A549 (cell line): ENCODE measurements around the gene GPS2. TPM values are rescaled to one million over a fixed set of nuclear protein-coding genes. Genes with fewer than 3 reads are reported as not detected.

Experiments
- ATAC-seq, 2 experiments: fragments of 200-7000 bp in 1 of 2; fragments of >200 bp in 1 of 2; cut with Nextera tagmentation in 1 of 2; cut with Tn5 transposase in 1 of 2; 3 replicates each; pipeline versions ENCODE4 v1.8.0 to v1.9.1; 2018 to 2020; ENCODE audit warnings: mild to moderate bottlenecking in 1 of 2, moderate library complexity in 1 of 2
- CTCF ChIA-PET: fragments of 300-600 bp; sonication (Branson Sonifier 250); formaldehyde crosslinking; extraction: SDS; loops from one replicate; lab custom pipeline; 2021; ENCODE audit warnings: antibody characterized with exemption, inconsistent platforms; lab: Yijun Ruan, JAX
- POLR2A ChIA-PET: fragments of 350-600 bp; formaldehyde crosslinking; extraction: SDS; loops from one replicate; lab custom pipeline; 2021; ENCODE audit warnings: antibody characterized with exemption, inconsistent platforms; lab: Yijun Ruan, JAX
- DNase-seq, 2 experiments: peaks; one replicate each; pipeline versions ENCODE4 v3.0.0 to v3.0.0-alpha.2; 2011 to 2016; ENCODE audit warnings: low read depth in 1 of 2, low spot score in 1 of 2
- FAIRE-seq: peaks from 2 replicates; lab custom pipeline; 2011; peaks lifted over from hg19 to GRCh38; lab: Jason Lieb, UNC
- H3K27ac ChIP-seq, 2 experiments: fragments of >200 bp; sonication (Bioruptor Twin); formaldehyde crosslinking; 3 replicates each; pipeline ENCODE4 v1.5.1; 2016 to 2017
- H3K4me1 ChIP-seq: fragments of >200 bp; sonication (Bioruptor Twin); formaldehyde crosslinking; 3 replicates; pipeline ENCODE4 v1.6.1; 2016
- H3K4me2 ChIP-seq: fragments of >200 bp; sonication (Bioruptor Twin); formaldehyde crosslinking; 3 replicates; pipeline ENCODE4 v1.6.1; 2016
- H3K4me3 ChIP-seq: fragments of >200 bp; sonication (Bioruptor Twin); formaldehyde crosslinking; 3 replicates; pipeline ENCODE4 v1.5.1; 2016
- H3K9me3 ChIP-seq: fragments of >200 bp; sonication (Bioruptor Twin); formaldehyde crosslinking; 3 replicates; pipeline ENCODE4 v1.6.1; 2016
- ATOH8 ChIP-seq: fragments of 250-450 bp; sonication (Bioruptor Pico); IDR thresholded peaks from 2 replicates; pipeline ENCODE4 v1.5.0; 2020; ENCODE audit warnings: low read depth, mild to moderate bottlenecking, moderate library complexity
- BCL3 ChIP-seq: fragments of >200 bp; sonication (Bioruptor Twin); formaldehyde crosslinking; IDR thresholded peaks from 3 replicates; pipeline ENCODE4 v1.6.1; 2016
- EHMT2 ChIP-seq: fragments of 200-600 bp; sonication (generic); IDR thresholded peaks from 2 replicates; pipeline ENCODE4 v1.6.1; 2016; ENCODE audit warnings: antibody characterized with exemption, low read depth, mild to moderate bottlenecking, moderate library complexity
- ESRRA ChIP-seq: fragments of 150-350 bp; IDR thresholded peaks from 2 replicates; pipeline ENCODE4 v1.6.1; 2014; ENCODE audit warnings: mild to moderate bottlenecking, low read length, borderline replicate concordance
- FOSB ChIP-seq: fragments of 250-450 bp; sonication (Bioruptor Pico); IDR thresholded peaks from 2 replicates; pipeline ENCODE4 v1.5.0; 2020; ENCODE audit warnings: mild to moderate bottlenecking, moderate library complexity
- HES2 ChIP-seq: fragments of >200 bp; sonication (Bioruptor Twin); formaldehyde crosslinking; IDR thresholded peaks from 2 replicates; pipeline ENCODE4 v1.6.1; 2016
- HOXA7 ChIP-seq: fragments of 250-450 bp; sonication (Bioruptor Pico); IDR thresholded peaks from 2 replicates; pipeline ENCODE4 v1.5.0; 2020; ENCODE audit warnings: mild to moderate bottlenecking, moderate library complexity
- HOXB13 ChIP-seq: fragments of 250-450 bp; sonication (Bioruptor Pico); IDR thresholded peaks from 2 replicates; pipeline ENCODE4 v1.5.0; 2020; ENCODE audit warnings: low read depth, mild to moderate bottlenecking, moderate library complexity
- JUNB ChIP-seq: fragments of >200 bp; sonication (Bioruptor Twin); formaldehyde crosslinking; IDR thresholded peaks from 2 replicates; pipeline ENCODE4 v1.6.1; 2016
- MAZ ChIP-seq: fragments of 150-350 bp; IDR thresholded peaks from 2 replicates; pipeline ENCODE4 v1.6.1; 2014; ENCODE audit warnings: antibody characterized with exemption, low read depth, low read length, borderline replicate concordance
- NFE2L2 ChIP-seq: fragments of 150-350 bp; conservative IDR thresholded peaks from 2 replicates; pipeline ENCODE4 v1.6.1; 2014; ENCODE audit warnings: low read length
- NPAS2 ChIP-seq: fragments of 250-450 bp; sonication (Bioruptor Pico); IDR thresholded peaks from 2 replicates; pipeline ENCODE4 v1.8.0; 2022; ENCODE audit warnings: mild to moderate bottlenecking, moderate library complexity, borderline replicate concordance
- NR3C1 ChIP-seq: fragments of >200 bp; sonication (Bioruptor Twin); formaldehyde crosslinking; IDR thresholded peaks from 3 replicates; pipeline ENCODE4 v1.6.1; 2017
- RNF2 ChIP-seq: fragments of 200-600 bp; sonication (generic); IDR thresholded peaks from 2 replicates; pipeline ENCODE4 v1.6.1; 2016; ENCODE audit warnings: low read depth, mild to moderate bottlenecking, antibody characterized with exemption, moderate library complexity, borderline replicate concordance
- SREBF2 ChIP-seq: fragments of 450-650 bp; IDR thresholded peaks from 2 replicates; pipeline ENCODE4 v1.6.1; 2014; ENCODE audit warnings: mild to moderate bottlenecking, moderate library complexity
- TP53 ChIP-seq: fragments of 250-450 bp; sonication (Bioruptor Pico); IDR thresholded peaks from 2 replicates; pipeline ENCODE4 v1.5.0; 2021; ENCODE audit warnings: mild to moderate bottlenecking, moderate library complexity
- ZSCAN20 ChIP-seq: fragments of 250-450 bp; sonication (Bioruptor Pico); IDR thresholded peaks from 2 replicates; pipeline ENCODE4 v1.8.0; 2022; ENCODE audit warnings: mild to moderate bottlenecking, moderate library complexity
- WGBS: methylation state at CpG from one replicate; pipeline ENCODE4 v1.1.6; 2017; ENCODE audit errors: missing lambda C conversion rate; 5-methylcytosine and 5-hydroxymethylcytosine counted together
- polyA plus RNA-seq, 4 experiments: library from polyadenylated mRNA; depleted of rRNA in 3 of 4; stranded (reverse); fragments of >200 nt; fragmentation: RNase III in 1 of 4; extraction: RNeasy Plus Mini Kit Qiagen cat#74134 plus additional on column Dnase treatment in 1 of 4; gene quantifications; 2 replicates in 3 of 4; 3 replicates in 1 of 4; pipeline ENCODE4 v1.2.3, GENCODE V29; 2011 to 2017

Gene GPS2
- polyA plus RNA-seq, 2 of the 4 experiments (the other 2 are of a cell fraction), result 61.7 to 158 TPM

- CTCF ChIA-PET, result interaction anchor here (1.0 to 13.5 kb wide), 7 partner anchors 9 to 147 kb away, joined by 3 to 446 read pairs (median 5); partner anchors contain the start of genes GPS2 and SLC2A4
- no peak for TF ChIP-seq RNF2
- TF ChIP-seq TP53 (CRISPR knock-in tag), result no peak
- TF ChIP-seq MAZ, result no peak
- no peak for TF ChIP-seq NFE2L2
- TF ChIP-seq HOXA7, result no peak
- no peak for TF ChIP-seq SREBF2
- no peak for TF ChIP-seq ATOH8
Observed at GRCh38 chr17:7289256-7290032, 25.7 kb downstream of the GPS2 start.

GRCh38 chr17:7285679-7286078 is 29.5 kb downstream of the GPS2 start:
- WGBS, result 76% methylated on average over 7 of the region's 12 CpGs
- TF ChIP-seq ESRRA, result no peak
- no peak for TF ChIP-seq JUNB
- no peak for TF ChIP-seq NPAS2
- TF ChIP-seq SREBF2, result no peak
- no peak for TF ChIP-seq ZSCAN20 (CRISPR knock-in tag)
- no peak for TF ChIP-seq BCL3
- no peak for TF ChIP-seq ATOH8
- no peak for TF ChIP-seq MAZ
- H3K27ac ChIP-seq, result no peak overlapping the region
- H3K4me3 ChIP-seq, result no peak overlapping the region
- ChIA-PET POLR2A (no interaction called here), CTCF (interaction anchor here (0.6 to 13.5 kb wide), 12 partner anchors 8 to 330 kb away, joined by 3 to 446 read pairs (median 4); partner anchors contain the start of genes ACADVL and DLG4)
- H3K9me3 ChIP-seq, result no peaks in the 10 kb centered on the region
- FAIRE-seq (no peak), ATAC-seq (no peak), DNase-seq (no peak)
- H3K4me2 ChIP-seq, result no peak overlapping the region
- peaks cover 8% of the 10 kb centered on the region for H3K4me1 ChIP-seq

More at GRCh38 chr17:7289256-7290032, 25.7 kb downstream of the GPS2 start:
- 75% methylated on average over 17 of the region's 18 CpGs for WGBS
- no peak overlapping the region for H3K4me3 ChIP-seq
- POLR2A ChIA-PET, result no interaction called here
- FAIRE-seq (no peak), ATAC-seq (no peak; a peak in 1 of 6 replicates), DNase-seq (no peak)
- no peak overlapping the region for H3K4me2 ChIP-seq
- peaks cover 7% of the 10 kb centered on the region; the same call in 2 of the 3 replicates for H3K4me1 ChIP-seq
- H3K27ac ChIP-seq, result no peak overlapping the region
- H3K9me3 ChIP-seq, result no peaks in the 10 kb centered on the region

- Histone ChIP-seq H3K9me3 (no peaks in the 10 kb centered on the region), H3K4me2 (no peak overlapping the region), H3K4me3 (no peak overlapping the region), H3K4me1 (peaks cover 11% of the 10 kb centered on the region), H3K27ac (no peak overlapping the region)
- TF ChIP-seq BCL3, result no peak
- no peak for TF ChIP-seq FOSB (CRISPR knock-in tag)
- TF ChIP-seq NR3C1, result no peak
- TF ChIP-seq HES2, result no peak
- TF ChIP-seq HOXB13, result no peak
- TF ChIP-seq SREBF2, result no peak
- TF ChIP-seq EHMT2, result no peak
- CTCF ChIA-PET, result interaction anchor here (0.7 to 13.5 kb wide), 12 partner anchors 9 to 276 kb away, joined by 3 to 446 read pairs (median 4); partner anchors contain the start of gene CTDNEP1
- WGBS, result 69% methylated on average over 16 of the region's 16 CpGs
- DNase-seq (no peak), FAIRE-seq (no peak), ATAC-seq (no peak)
- POLR2A ChIA-PET, result no interaction called here
Observed at GRCh38 chr17:7284911-7285310, 30.2 kb downstream of the GPS2 start.
